AG09309 (cell line): ENCODE data around the gene MRPL34.

Experiments used
- DNase-seq: peaks from one replicate; pipeline ENCODE4 v3.0.0-alpha.2; 2010; ENCODE audit warnings: low read depth
- H3K4me3 ChIP-seq: 2 replicates; pipeline ENCODE4 v1.5.1; 2011; ENCODE audit warnings: mild to moderate bottlenecking, low read depth, low read length, moderate library complexity; ENCODE audit not compliant: control insufficient read depth
- TF ChIP-seq, protein P1 (sequence below): IDR thresholded peaks from 2 replicates; pipeline ENCODE4 v1.5.1; 2011; ENCODE audit warnings: mild to moderate bottlenecking, low read depth, low read length, inconsistent platforms; ENCODE audit not compliant: insufficient read depth, control insufficient read depth; ENCODE audit errors: missing control alignments

Gene MRPL34

DNA sequence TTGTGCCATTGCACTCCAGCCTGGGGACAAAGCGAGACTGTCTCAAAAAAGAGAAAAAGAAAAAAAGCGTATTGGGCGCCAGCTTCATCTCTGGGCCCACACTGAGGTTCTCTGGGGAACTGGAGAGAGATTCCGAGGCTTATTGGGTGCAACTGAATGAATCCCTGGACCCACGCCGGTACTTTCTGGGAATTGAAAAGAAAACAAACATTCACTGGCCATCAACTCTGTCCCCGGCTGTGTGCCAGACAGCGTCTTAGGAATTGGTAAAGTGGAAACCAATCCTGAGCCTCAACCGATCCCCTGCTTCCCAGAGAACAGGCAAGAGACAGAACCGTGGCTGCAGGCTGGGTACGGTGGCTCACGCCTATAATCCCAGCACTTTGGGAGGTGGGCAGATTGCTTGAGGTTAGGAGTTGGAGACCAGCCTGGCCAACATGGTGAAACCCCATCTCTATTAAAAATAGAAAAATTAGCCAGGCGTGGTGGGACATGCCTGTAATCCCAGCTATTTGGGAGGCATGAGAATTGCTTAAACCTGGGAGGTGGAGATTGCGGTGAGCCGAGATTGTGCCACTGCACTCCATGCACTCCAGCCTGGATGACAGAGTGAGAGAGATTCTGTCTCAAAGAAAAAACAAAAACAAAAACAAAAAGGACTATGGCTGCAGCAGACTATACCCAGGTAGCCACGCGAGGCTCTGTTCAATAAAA, 20.4 kb downstream of the MRPL34 start:
- no peak for DNase-seq
- TF ChIP-seq, protein P1, sequence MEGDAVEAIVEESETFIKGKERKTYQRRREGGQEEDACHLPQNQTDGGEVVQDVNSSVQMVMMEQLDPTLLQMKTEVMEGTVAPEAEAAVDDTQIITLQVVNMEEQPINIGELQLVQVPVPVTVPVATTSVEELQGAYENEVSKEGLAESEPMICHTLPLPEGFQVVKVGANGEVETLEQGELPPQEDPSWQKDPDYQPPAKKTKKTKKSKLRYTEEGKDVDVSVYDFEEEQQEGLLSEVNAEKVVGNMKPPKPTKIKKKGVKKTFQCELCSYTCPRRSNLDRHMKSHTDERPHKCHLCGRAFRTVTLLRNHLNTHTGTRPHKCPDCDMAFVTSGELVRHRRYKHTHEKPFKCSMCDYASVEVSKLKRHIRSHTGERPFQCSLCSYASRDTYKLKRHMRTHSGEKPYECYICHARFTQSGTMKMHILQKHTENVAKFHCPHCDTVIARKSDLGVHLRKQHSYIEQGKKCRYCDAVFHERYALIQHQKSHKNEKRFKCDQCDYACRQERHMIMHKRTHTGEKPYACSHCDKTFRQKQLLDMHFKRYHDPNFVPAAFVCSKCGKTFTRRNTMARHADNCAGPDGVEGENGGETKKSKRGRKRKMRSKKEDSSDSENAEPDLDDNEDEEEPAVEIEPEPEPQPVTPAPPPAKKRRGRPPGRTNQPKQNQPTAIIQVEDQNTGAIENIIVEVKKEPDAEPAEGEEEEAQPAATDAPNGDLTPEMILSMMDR, result no peak
- no peak overlapping the region for H3K4me3 ChIP-seq

DNA sequence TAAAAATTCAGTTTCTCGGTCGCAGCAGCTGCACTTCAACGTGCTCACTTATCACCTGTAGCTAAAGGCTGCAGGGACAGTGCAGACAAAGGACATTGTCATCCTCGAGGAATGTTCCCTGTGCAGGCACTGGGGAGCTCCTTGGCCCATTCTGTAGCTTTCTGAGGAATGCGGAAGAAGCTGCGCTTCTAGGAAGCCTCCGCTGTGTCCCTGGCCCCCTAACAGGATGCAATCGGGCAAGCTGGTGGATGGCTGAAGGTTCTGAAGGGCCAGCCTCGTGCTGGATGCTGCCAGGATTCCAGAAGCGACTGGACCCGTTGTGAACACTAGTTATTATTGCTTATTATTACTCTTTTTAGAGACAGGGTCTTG, 20.9 kb downstream of the MRPL34 start:
- TF ChIP-seq, protein P1, result no peak
- H3K4me3 ChIP-seq, result no peak overlapping the region

DNA sequence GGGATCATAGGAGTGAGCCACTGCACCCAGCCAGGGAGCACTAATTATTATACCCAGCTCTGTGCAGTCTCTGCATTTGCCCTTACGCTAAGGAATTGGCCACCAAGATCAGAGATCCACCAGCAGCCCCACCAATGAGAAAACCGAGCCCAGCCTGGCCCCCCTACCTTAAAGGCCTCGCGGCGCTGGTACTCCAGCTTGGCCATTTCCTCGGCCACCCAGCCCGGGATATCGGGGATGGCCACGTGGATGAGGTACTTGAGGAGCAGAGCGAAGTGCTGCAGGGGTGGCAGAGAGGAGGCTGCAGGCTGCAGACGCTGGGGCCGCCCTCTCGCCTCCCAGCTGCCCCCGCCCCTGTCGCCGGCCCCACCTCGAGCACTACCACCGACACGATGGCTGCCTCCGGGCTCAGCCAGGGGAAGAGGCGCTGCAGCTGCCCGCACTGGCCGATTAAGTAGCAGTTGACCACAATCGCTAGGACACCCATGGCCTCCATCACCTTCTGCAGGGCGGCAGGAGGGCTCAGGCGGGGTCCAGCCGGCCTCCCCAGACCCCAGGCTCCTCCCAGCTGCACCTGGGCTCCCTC, 21.5 kb downstream of the MRPL34 start:
- no peak for DNase-seq
- no peak overlapping the region for H3K4me3 ChIP-seq
- TF ChIP-seq, protein P1, result no peak

More for the DNA sequence above, 20.9 kb downstream of the MRPL34 start:
- DNase-seq, result no peak

DNA sequence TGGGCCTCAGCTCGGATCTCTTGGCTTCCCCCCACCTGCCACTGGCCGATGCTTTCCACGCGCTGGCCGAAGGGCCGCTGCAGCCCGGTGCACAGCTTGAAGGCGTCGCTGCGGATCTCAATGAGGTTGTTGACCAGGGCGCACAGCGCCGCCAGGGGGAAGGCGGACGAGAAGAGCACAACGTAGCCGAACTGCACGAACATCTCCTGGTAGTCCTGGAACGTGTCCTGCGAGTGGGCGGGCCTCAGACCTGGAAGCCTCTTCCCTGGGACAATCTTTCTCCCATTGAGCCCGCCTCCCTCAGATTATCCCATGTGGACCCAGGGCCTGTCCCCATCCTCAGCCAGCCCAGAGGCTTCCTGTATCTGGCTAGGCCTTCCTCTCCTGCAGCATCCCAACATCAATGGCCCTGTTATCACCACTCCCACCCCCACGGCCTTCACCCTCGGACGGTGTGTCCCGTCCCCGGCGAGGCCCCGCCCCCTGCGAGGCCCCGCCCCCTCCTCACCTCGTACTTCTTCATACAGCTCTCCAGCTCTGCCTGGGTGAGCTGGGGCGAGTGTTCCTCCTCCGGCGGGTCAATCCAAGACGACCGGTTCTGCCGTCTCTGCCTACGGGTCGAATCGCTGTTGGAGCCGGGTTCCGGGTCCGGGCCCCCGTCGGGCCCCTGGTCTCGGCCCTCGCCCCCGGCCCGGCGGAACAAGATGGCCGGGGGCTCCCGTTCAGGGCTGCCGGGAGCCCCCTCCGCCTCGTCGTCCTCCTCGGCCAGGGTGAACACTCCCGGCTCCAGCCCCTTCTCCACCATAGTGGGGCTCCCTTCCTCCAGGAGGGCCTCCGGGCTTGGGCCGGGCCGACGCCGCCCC, 22.2 kb downstream of the MRPL34 start:
- TF ChIP-seq, protein P1, result no peak
- no peak for DNase-seq
- no peak overlapping the region for H3K4me3 ChIP-seq

DNA sequence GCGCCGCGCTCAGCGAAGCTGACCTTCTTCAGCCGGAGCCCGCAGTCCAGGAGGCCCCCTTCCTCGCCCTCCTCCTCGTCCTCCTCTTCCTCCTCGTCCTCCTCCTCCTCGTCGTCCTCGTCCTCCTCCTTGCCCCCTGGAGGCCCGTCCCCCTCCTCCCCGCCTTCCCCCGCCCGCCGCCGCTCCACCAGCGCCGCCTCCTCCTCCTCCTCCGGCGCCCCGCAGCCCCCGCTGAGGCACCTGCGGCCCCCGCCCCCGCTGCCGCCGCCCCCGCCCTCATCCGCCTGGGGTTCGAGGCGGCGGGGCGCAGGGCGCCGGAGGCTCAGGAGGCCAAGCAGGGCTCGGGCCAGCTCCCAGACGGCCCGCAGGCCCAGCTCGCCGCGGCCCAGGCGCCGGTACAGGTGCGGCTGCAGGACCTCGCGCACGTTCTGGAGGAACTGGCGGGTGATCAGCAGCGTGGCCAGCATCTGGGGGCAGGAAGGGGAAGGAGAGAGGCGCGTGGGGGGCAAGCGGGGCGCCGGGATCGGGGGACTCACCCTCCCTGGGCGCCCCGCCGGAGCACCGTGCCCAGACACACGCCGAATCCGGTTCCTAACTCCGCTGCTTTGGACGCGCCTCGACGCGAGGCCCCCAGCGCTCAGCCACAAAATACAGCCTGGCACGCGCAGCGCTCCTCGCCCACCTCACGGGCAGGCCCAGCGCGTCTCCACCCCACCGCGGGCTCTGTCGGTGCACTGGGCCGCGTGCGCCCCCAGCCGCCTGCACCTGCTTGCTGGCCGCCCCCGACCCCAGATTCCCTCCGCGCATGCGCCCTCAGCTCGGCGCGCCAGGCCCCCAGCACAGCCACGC, 23.1 kb downstream of the MRPL34 start:
- H3K4me3 ChIP-seq, result no peak overlapping the region
- TF ChIP-seq, protein P1, result no peak
- no peak for DNase-seq

DNA sequence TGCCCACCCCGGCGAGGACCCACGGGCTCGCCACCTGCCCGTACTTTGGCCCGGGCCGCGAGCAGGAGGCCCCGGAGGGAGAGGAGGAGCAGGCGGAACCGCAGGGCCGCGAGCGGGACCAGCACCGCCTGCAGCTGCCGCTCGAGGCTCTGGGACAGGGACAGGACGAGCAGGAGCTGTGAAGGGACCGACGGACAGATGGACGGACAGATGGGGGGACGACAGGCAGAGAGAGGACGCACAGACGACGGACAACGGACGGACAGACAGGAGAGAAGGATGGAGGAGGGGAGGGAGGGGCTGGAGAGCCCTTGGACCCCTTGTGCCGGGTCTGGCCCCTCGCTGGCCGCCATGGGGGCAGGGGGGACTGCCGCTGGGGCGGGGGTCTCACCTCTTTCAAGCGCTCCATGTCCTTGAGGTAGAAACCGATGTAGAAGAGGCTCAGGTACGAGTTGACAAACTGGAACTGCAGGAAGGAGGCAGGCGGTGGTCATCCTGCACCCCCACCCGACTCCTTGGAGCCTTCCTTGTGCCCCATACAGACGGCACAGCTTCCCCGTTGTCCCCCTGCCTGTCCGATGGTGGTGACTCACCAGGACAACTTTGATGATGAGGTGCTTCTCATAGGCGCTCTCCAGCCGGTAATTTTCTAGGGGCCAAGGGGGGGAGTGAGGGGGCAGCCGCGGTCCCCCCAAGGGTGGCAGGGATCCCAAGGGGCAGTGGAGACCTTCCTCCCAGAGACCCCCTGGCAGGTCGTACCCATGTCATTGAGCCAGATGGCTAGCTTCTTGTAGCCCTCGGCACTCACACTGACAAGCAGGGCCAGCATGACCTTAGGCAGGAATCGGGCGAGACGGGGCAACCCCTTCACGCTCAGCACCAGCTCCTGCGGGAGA, 23.9 kb downstream of the MRPL34 start:
- DNase-seq, result no peak
- TF ChIP-seq, protein P1, result no peak
- H3K4me3 ChIP-seq, result no peak overlapping the region
